Stimulated activated CD4-positive, alpha-beta T cell treated with anti-CD3 and anti-CD28 coated beads, Interleukin-15, amount 100 ng/mL, for 48 hours (primary cell): ENCODE data around the gene KPNA2.
"Not testable (repeated sequence)": the region's sequence is repeated elsewhere in the genome, so short reads cannot be mapped to it uniquely, and the experiment has no call there.

Experiments used
- DNase-seq, 2 donors: peaks; one replicate each; pipeline ENCODE4 v3.0.0-alpha.2; 2020; ENCODE audit warnings: low read depth in 2 of 2

The KPNA2 gene

DNA sequence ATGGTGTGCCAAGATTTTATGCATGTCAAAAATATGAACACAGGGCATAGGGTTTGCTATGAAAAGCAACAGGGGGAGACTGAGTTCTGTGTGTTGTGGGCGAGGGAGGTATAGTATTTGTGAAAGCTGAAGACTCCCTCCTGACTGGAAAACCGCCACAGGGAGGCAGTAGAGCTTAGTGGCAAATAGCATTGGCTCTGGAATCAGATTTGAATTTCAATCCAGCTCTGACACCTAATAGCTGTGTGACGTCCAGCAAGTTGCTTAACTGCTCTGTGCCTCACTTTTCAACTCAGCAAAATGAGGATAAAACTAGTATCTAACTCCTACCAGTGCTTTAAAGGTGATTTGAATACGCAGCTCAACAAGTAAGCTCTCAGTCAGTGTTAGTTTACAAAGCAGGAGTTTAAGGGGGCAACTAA, 22.0 kb downstream of the KPNA2 start:
- peak in 1 of 2 donors; percentile 27 for DNase-seq

DNA sequence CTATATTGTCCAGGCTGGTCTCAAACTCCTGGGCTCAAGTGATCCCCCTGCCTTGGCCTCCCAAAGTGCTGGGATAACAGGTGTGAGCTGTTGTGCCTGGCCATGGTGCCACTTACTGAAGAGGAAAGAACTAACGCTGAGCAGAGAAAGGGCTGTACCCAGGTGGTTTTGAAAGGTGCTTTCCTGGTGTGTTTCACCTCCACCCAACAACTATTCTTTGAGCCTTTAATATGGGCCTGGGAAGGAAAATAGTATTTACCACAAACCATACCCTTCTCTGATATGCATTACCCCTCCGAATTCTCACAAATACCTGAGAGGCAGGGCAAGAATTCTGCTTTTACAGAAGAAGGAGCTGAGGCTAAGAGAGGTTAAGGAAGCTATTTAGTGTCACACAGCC, 24.8 kb downstream of the KPNA2 start:
- DNase-seq, result no peak

GRCh38 chr17:68061512-68062313, 26.2 kb downstream of the KPNA2 start:
- no peak for DNase-seq

- not testable (repeated sequence) for DNase-seq
Measured at GRCh38 chr17:68065366-68065765, 29.8 kb downstream of the KPNA2 start.

GRCh38 chr17:68068512-68068911, 33.0 kb downstream of the KPNA2 start:
- DNase-seq, result not testable (repeated sequence)

DNA sequence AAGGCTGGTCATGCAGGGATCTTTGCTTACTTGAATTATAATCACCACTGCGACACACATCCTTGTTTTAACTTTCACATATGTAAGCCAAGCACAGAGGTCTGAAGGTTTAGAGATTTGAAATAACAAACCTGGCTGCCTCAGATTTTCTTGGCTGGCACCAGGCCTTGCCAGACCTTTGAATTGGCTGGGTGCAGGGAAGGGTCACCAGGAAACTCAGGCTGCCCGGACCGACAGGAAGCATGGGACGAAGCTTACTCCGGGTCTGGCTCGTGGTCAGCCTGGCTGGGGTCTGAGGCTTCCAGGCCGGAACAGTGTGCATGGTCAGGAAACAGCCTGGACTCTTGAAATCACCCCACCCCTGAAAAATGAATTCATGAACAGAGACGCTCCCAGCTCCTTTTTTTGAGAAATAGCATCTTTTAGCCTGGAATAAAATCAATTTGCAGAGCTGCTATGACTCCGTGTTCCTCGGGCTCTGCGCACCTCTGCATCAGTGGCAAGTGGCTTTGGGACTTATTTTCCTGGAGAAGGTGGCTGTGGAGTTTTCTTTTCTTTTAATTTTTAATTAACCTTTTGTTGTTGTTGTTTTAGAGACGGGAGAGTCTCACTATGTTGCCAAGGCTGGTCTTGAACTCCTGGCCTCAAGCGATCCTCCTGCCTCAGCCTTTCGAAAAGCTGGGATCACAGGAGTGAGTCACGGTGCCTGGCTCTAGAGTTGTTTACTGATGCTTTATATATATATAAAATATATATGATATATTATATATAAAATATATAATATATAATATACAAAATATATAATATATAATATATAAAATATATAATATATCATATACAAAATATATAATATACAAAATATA, 35.3 kb downstream of the KPNA2 start:
- DNase-seq, result not testable (repeated sequence)

DNA sequence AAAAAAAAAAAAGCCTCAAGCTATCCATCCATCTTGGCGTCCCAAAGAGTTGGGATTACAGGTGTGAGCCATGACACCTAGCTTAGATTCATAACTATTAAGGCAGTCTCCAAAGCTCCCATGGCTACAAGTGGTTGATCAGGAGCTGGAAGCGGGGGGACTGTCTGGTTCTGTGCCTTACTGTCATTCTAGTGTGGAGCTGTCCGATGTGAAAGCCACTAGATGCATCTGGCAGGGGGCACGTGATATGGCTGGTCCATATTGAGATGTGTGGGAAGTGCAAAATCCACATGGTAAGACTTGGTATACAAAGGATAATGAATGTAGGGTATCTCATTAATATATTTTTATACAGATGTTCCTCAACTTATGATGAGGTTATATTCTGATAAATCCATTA, 38.7 kb downstream of the KPNA2 start:
- DNase-seq, result no peak

DNA sequence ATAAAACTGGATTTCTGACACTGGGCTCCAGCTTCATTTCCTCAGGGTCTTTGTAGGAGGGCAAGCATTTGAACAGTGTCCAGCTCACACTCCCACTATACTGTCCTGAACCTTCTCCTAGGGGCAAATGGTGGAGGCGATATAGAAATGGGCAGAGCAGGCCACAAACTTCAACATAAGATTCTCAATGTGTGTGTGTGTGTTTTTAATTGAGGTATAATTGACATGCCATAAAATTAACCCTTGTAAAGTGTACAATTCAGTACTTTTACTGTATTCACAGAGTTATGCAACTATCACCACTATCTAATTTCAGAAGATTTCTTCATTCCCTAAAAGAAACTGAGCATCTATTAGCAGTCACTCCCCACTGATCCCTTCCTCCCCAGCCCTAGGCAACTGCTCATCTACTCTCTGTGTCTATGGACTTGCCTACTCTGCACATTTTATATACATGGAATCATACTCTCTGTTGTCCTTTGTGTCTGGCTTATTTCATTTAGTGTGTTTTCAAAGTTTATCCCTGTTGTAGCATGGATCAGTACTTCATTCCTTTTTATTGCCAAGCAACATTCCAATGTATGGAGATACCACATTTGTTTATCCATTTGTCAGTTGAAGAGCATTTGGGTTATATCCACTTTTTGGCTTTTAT, 40.5 kb downstream of the KPNA2 start:
- not testable (repeated sequence) for DNase-seq

DNA sequence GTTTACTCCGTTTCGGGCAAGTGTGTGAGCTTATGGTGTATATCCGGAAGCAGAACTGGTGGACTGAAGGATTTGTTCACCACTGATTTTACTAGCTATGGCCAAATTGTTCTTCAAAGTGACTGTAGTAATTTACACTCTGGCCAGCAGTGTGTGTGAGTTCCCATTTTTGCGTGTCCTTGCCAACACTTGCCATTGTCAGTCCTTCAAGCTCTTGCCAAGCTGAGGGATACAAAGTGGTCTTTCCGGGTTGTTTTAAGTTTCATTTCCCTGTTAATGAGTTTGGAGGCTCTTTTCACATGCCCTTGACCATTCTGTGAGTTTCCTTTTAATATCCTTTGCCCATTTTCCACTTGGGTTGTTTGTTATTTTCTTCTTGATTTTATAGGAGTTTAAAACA, 42.0 kb downstream of the KPNA2 start:
- DNase-seq, result not testable (repeated sequence)

- DNase-seq, result no peak
Measured at GRCh38 chr17:68080411-68081150, 45.0 kb downstream of the KPNA2 start.

- DNase-seq, result not testable (repeated sequence)
Measured at GRCh38 chr17:68081305-68082265, 46.0 kb downstream of the KPNA2 start.

GRCh38 chr17:68085771-68086381, 50.3 kb downstream of the KPNA2 start:
- DNase-seq, result no peak

GRCh38 chr17:68086666-68087065, 51.1 kb downstream of the KPNA2 start:
- DNase-seq, result not testable (repeated sequence)

- not testable (repeated sequence) for DNase-seq
Measured at GRCh38 chr17:68087131-68087623, 51.6 kb downstream of the KPNA2 start.

DNA sequence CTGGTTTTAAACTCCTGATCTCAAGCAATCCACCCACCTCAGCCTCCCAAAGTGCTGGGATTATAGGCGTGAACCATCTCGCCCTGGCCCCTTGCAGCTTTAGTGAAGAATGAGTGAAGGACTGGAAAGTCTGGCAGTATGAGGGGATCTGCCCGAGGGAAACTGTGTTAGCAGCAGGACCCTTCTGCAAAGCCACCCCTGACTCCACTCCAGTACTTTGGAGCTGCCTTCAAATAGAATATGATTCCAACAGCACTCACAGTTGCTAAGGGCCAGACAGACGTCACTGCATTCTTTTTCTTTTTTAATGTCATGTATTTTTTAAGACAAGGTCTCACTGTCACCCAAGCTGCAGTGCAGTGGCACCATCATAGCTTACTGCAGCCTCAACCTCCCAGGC, 52.3 kb downstream of the KPNA2 start:
- no peak for DNase-seq

DNA sequence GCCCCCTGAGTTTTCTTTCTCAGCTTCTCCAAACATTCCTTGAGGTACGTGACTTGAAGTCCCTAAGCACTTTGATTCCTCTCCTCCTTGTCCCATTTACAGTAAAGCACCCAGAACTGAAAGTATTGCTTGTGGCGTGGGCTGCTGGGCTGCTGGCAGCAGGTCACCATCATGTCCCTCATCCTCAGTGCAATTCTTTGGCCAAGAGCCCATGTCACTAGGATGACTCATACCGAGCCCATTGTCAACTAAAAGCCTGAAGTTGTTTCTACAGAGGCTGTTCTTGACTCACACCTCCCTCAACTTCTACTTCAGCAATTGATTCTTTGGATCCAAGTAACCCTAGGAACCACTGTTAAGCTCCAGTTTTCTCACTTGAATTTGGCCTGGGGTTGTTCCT, 54.3 kb downstream of the KPNA2 start:
- no peak for DNase-seq

- DNase-seq, result no peak
Measured at GRCh38 chr17:68094481-68095078, 59.0 kb downstream of the KPNA2 start.

DNA sequence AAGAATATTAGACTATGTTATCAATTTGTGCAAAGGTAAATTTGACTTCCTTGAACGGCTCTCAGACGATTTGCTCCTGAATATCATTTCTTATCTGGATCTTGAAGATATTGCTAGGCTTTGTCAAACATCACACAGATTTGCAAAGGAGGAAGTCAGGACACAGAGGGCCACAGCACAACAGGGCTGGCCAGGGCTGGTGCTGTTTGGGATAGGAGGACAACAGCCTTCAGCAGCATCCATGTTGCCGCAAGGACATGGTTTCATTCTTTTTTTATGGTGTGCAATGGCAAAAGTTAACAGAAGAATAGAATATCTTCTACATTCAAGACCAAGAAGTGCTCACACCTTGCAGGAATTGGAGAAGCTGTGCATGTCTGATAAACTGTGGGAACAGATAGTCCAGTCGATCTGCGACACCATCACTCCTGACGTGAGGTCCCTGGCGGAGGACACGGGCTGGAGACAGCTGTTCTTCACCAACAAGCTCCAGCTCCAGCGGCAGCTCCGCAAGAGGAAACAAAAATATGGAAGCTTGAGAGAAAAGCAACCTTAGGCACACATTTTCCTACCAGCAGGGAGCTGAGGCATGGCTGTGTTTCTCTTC, 59.8 kb downstream of the KPNA2 start:
- no peak for DNase-seq

GRCh38 chr17:68096111-68096510, 60.6 kb downstream of the KPNA2 start:
- no peak for DNase-seq
